Suprapubic skin (tissue), 4 donors: ENCODE data around the gene ACTR3C. TPM values are rescaled to one million over a fixed set of nuclear protein-coding genes. Genes with fewer than 3 reads are reported as not detected.

ENCODE experiments used
- DNase-seq, 2 donors: peaks; one replicate each; pipeline ENCODE4 v3.0.0-alpha.2; 2019; ENCODE audit warnings: low spot score in 2 of 2
- H3K27ac ChIP-seq: fragments of 200-600 bp; sonication (generic); one replicate; pipeline ENCODE4 v1.5.1; 2019
- H3K27me3 ChIP-seq: fragments of 200-600 bp; sonication (generic); one replicate; pipeline ENCODE4 v1.5.1; 2019
- H3K36me3 ChIP-seq: fragments of 200-600 bp; sonication (generic); one replicate; pipeline ENCODE4 v1.5.1; 2019
- H3K4me1 ChIP-seq: fragments of 200-600 bp; sonication (generic); one replicate; pipeline ENCODE4 v1.5.1; 2019
- H3K4me3 ChIP-seq: fragments of 200-600 bp; sonication (generic); one replicate; pipeline ENCODE4 v1.5.1; 2019; ENCODE audit warnings: mild to moderate bottlenecking
- H3K9me3 ChIP-seq: fragments of 200-600 bp; sonication (generic); one replicate; pipeline ENCODE4 v1.5.1; 2019
- CTCF ChIP-seq, 2 donors: fragments of 200-600 bp in 1 of 2; fragments of 450-650 bp in 1 of 2; sonication (generic) in 1 of 2; IDR thresholded peaks; one replicate each; pipeline ENCODE4 v1.5.1; 2016 to 2019; ENCODE audit warnings: antibody characterized with exemption in 2 of 2, mild to moderate bottlenecking in 1 of 2, moderate library complexity in 1 of 2
- EP300 ChIP-seq: sonication (generic); formaldehyde crosslinking; IDR thresholded peaks from one replicate; pipeline ENCODE4 v1.6.1; 2017; ENCODE audit warnings: antibody characterized with exemption
- POLR2A ChIP-seq, 2 donors: fragments of 450-650 bp; IDR thresholded peaks; one replicate each; pipeline ENCODE4 v1.6.1; 2017; ENCODE audit warnings: antibody characterized with exemption in 2 of 2, mild to moderate bottlenecking in 2 of 2, moderate library complexity in 2 of 2
- POLR2AphosphoS5 ChIP-seq, 3 donors: sonication (generic); formaldehyde crosslinking; IDR thresholded peaks; one replicate each; pipeline ENCODE4 v1.6.1; 2017; ENCODE audit warnings: antibody characterized with exemption in 3 of 3
- WGBS: methylation state at CpG from one replicate; pipeline ENCODE4 v1.1.5; 2018; 5-methylcytosine and 5-hydroxymethylcytosine counted together
- total RNA-seq, 4 donors: library from RNA; depleted of rRNA; stranded (reverse); fragments of >200 nt; gene quantifications; one replicate each; pipeline ENCODE4 v1.1.0, GENCODE V29; 2016

The ACTR3C gene
- total RNA-seq, 4 donors from 2014 or later = 10.4 to 16.5 (median 13.1) TPM

DNA sequence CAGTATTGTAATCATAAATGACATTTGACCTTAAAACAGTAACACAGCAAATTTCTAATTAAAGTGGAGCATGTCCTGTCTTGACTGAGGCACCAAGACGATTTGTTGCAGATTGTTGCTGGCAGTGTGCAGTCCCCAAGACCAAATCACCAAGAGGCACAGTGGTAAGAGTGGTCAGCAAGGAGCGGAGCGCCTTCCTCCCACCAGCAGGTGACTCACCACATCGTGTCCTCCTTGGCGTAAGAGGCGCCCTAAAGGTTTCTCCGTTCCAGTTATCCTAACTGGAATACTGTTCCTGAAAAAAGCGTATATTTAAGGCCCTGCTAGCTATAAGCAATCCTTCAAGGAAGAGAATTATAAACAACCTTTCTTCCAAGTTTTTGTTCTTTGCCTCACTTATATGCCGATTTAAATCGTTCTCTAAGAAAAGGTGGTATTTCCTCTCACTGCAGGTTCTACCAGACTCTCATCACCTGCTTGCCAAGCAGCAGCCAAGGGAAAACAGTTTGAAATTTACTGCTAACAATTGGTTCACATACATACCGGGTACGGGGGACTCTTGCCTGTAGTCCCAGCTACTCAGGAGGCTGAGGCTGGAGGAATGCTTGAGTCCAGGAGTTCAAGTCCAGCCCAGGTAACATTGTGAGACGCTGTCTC is 34.6 kb upstream of the ACTR3C start:
- no peak for DNase-seq
- H3K4me1 ChIP-seq = peaks cover 7% of the 10 kb centered on the region
- H3K4me3 ChIP-seq = no peak overlapping the region
- WGBS = 72% methylated on average over 13 of the region's 13 CpGs
- TF ChIP-seq POLR2A (IDR thresholded peaks at IDR 0.05) = no peak
- TF ChIP-seq EP300 = no peak
- TF ChIP-seq POLR2AphosphoS5 (IDR thresholded peaks at IDR 0.05) = no peak
- no peak for TF ChIP-seq CTCF (IDR thresholded peaks at IDR 0.05)
- H3K36me3 ChIP-seq = no peaks in the 10 kb centered on the region
- H3K27ac ChIP-seq = no peak overlapping the region
- no peaks in the 10 kb centered on the region for H3K9me3 ChIP-seq
- H3K27me3 ChIP-seq = no peaks in the 10 kb centered on the region

- WGBS = 51% methylated on average over 9 of the region's 9 CpGs
- Histone ChIP-seq H3K27me3 (no peaks in the 10 kb centered on the region), H3K4me3 (no peak overlapping the region), H3K9me3 (no peaks in the 10 kb centered on the region), H3K4me1 (peaks cover 7% of the 10 kb centered on the region), H3K27ac (no peak overlapping the region), H3K36me3 (no peaks in the 10 kb centered on the region)
- no peak for DNase-seq
- TF ChIP-seq POLR2A (IDR thresholded peaks at IDR 0.05) = no peak
Observed at GRCh38 chr7:150357270-150357669, 33.9 kb upstream of the ACTR3C start.

- no peaks in the 10 kb centered on the region for H3K36me3 ChIP-seq
Observed at GRCh38 chr7:150356265-150356897, 33.0 kb upstream of the ACTR3C start.

DNA sequence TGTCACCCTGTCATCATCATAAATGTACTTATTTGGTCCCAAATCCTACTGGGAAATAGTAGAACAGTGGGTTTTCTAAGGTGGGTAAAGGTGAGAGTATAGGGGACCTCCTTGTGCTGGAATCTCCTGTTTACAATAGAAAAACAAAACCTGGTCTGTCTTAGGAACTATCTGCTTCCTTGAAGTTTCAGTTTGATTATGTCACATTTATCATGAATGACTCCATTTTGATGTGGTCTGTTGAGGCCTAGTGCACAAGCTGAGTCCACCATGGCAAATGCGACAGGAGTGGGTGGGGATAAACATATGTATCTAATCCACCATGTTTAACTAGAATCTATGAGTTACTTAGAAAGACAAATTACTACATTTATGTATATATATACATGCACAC is 32.3 kb upstream of the ACTR3C start:
- Histone ChIP-seq H3K27me3 (no peaks in the 10 kb centered on the region), H3K4me1 (peaks cover 13% of the 10 kb centered on the region), H3K27ac (no peak overlapping the region), H3K36me3 (no peaks in the 10 kb centered on the region), H3K4me3 (no peak overlapping the region), H3K9me3 (no peaks in the 10 kb centered on the region)
- DNase-seq = no peak
- 84% methylated on average over 1 of the region's 1 CpG for WGBS
- TF ChIP-seq POLR2AphosphoS5 (IDR thresholded peaks at IDR 0.05) (no peak), EP300 (no peak), CTCF (IDR thresholded peaks at IDR 0.05) (no peak), POLR2A (IDR thresholded peaks at IDR 0.05) (no peak)

More at GRCh38 chr7:150356265-150356897, 33.0 kb upstream of the ACTR3C start:
- no peaks in the 10 kb centered on the region for H3K9me3 ChIP-seq
- H3K27ac ChIP-seq = no peak overlapping the region
- no peaks in the 10 kb centered on the region for H3K27me3 ChIP-seq
- H3K4me3 ChIP-seq = no peak overlapping the region
- H3K4me1 ChIP-seq = peaks cover 11% of the 10 kb centered on the region
- 39% methylated on average over 6 of the region's 6 CpGs for WGBS
- TF ChIP-seq EP300 = no peak
- TF ChIP-seq POLR2AphosphoS5 (IDR thresholded peaks at IDR 0.05) = no peak
- TF ChIP-seq CTCF (IDR thresholded peaks at IDR 0.05) = peak; percentile 34 to 38
- no peak for TF ChIP-seq POLR2A (IDR thresholded peaks at IDR 0.05)
- DNase-seq = no peak

DNA sequence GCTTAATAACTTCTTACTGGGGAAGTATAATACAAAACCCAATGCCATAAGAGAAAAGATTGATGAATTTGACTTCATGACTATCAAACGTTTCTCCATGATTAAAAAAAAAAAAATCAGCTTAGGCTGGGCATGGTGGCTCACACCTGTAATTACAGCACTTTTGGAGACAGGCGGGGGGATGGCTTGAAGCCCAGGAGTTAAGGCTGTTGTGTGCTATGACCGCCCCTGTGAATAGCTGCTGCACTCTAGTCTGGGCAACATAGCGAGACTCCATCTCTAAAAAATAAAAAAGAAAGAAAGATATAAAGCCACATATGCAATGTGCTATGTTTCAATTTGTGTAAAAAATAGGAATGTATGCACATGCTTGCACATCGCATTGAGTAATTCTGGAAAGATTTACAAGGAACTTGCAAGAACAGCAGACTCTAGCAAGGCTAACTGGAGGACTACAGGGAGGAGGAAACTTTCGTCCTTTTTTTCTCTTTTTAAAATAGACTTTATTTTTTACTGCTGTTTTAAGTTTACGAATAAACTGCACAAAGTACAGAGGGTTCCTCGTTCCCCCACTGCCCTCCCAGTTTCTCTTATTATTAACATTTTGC is 28.3 kb upstream of the ACTR3C start:
- no peaks in the 10 kb centered on the region for H3K9me3 ChIP-seq
- WGBS = 52% methylated on average over 8 of the region's 8 CpGs
- H3K36me3 ChIP-seq = no peaks in the 10 kb centered on the region
- no peaks in the 10 kb centered on the region for H3K27me3 ChIP-seq
- peaks cover 5% of the 10 kb centered on the region for H3K4me1 ChIP-seq
- H3K4me3 ChIP-seq = no peak overlapping the region
- TF ChIP-seq POLR2A (IDR thresholded peaks at IDR 0.05) = no peak
- no peak for TF ChIP-seq CTCF (IDR thresholded peaks at IDR 0.05)
- DNase-seq = no peak
- H3K27ac ChIP-seq = no peak overlapping the region
